ENCODE data around the gene SOX6.

The SOX6 gene

GRCh38 chr11:16124390-16124789 is 232.0 kb downstream of the SOX6 start:
- no peaks in the 10 kb centered on the region for H3K36me3 ChIP-seq (ENCODE audit: control insufficient read depth, insufficient read depth, low read length)
- no peak overlapping the region for H3K9ac ChIP-seq (ENCODE audit: low read length)

DNA sequence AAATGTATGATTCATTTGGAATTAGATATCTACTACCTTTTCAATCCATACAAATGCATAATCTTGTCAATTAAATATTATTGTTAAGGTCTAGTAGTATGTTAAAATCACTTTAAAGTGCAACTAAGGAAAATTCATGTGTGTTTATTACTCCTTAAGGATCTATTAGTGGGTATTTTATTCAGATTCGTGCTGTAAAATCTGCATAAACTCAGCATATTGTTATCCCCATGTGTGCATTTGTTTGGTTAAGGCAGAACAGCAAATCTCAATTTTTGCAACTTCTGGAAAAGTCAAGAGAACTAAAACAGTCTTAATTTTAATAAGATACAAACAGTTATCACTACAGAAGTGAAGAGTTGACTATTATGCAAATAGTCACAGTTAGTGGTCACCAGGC is 234.5 kb downstream of the SOX6 start:
- Histone ChIP-seq H3K9ac (ENCODE audit: low read length) (no peak overlapping the region), H3K9me3 (ENCODE audit: control insufficient read depth, insufficient read depth, low read depth, low read length) (no peaks in the 10 kb centered on the region), H3K36me3 (ENCODE audit: control insufficient read depth, insufficient read depth, low read length) (no peaks in the 10 kb centered on the region), H3K27ac (ENCODE audit: low read depth, low read length) (no peak overlapping the region), H3K27me3 (ENCODE audit: control insufficient read depth, insufficient read depth, low read length) (no peaks in the 10 kb centered on the region), H3K4me1 (ENCODE audit: control insufficient read depth, insufficient read depth, low read length) (peaks cover 3% of the 10 kb centered on the region; the same call in 1 of the 2 replicates), H3K4me3 (ENCODE audit: low read depth, low read length) (no peak overlapping the region)

More at GRCh38 chr11:16124390-16124789, 232.0 kb downstream of the SOX6 start:
- Histone ChIP-seq H3K27ac (ENCODE audit: low read depth, low read length) (no peak overlapping the region), H3K9me3 (ENCODE audit: control insufficient read depth, insufficient read depth, low read depth, low read length) (no peaks in the 10 kb centered on the region), H3K4me3 (ENCODE audit: low read depth, low read length) (no peak overlapping the region), H3K4me1 (ENCODE audit: control insufficient read depth, insufficient read depth, low read length) (peaks cover 3% of the 10 kb centered on the region; the same call in 1 of the 2 replicates), H3K27me3 (ENCODE audit: control insufficient read depth, insufficient read depth, low read length) (no peaks in the 10 kb centered on the region)

DNA sequence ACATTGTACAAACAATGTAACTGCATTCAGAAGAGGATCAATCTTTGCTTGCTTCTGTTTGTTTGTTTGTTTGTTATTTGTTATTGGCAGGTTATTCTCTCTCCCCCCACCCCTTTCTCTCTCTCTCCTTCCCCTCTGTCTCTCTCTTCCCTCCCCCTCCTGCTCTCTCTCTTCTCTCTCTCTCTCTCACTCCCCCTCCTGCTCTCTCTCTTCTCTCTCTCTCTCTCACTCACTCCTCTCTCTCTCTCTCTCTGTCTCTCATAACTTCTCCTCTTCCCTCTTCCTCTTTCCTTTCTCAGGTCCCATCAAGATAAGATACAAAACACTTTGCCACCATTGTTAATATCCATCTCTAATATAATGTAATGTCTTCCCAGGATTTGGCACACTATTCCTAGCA is 236.3 kb downstream of the SOX6 start:
- Histone ChIP-seq H3K9ac (ENCODE audit: low read length) (no peak overlapping the region), H3K27ac (ENCODE audit: low read depth, low read length) (no peak overlapping the region), H3K4me3 (ENCODE audit: low read depth, low read length) (no peak overlapping the region), H3K4me1 (ENCODE audit: control insufficient read depth, insufficient read depth, low read length) (no peaks in the 10 kb centered on the region), H3K27me3 (ENCODE audit: control insufficient read depth, insufficient read depth, low read length) (no peaks in the 10 kb centered on the region), H3K36me3 (ENCODE audit: control insufficient read depth, insufficient read depth, low read length) (no peaks in the 10 kb centered on the region), H3K9me3 (ENCODE audit: control insufficient read depth, insufficient read depth, low read depth, low read length) (no peaks in the 10 kb centered on the region)

- no peaks in the 10 kb centered on the region for H3K4me1 ChIP-seq (ENCODE audit: control insufficient read depth, insufficient read depth, low read length)
- H3K27ac ChIP-seq (ENCODE audit: low read depth, low read length) = no peak overlapping the region
- no peaks in the 10 kb centered on the region for H3K27me3 ChIP-seq (ENCODE audit: control insufficient read depth, insufficient read depth, low read length)
- H3K4me3 ChIP-seq (ENCODE audit: low read depth, low read length) = no peak overlapping the region
- H3K36me3 ChIP-seq (ENCODE audit: control insufficient read depth, insufficient read depth, low read length) = no peaks in the 10 kb centered on the region
- H3K9me3 ChIP-seq (ENCODE audit: control insufficient read depth, insufficient read depth, low read depth, low read length) = no peaks in the 10 kb centered on the region
- H3K9ac ChIP-seq (ENCODE audit: low read length) = no peak overlapping the region
Measured at GRCh38 chr11:16117989-16118756, 238.2 kb downstream of the SOX6 start.

- no peak overlapping the region for H3K27ac ChIP-seq (ENCODE audit: low read depth, low read length)
Measured at GRCh38 chr11:16114978-16115871, 241.1 kb downstream of the SOX6 start.

DNA sequence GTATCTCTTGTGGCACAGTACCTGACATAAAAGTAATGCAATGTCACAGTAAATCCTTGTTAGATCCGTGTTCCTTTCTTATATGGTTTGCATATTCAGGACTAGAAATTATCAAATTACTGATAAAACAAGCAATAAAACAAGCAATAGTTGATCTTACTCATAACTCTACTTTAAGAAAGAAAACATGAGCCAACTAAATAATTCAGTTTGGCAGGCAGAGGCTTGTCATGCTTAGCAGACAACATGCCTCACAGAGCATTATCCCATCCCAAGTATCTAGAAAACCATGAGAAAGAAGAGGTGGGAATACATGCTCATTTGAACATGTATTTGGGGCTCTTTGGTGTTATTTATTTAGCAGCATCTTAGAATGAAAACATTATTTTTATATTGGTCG is 241.9 kb downstream of the SOX6 start:
- Histone ChIP-seq H3K36me3 (ENCODE audit: control insufficient read depth, insufficient read depth, low read length) (no peaks in the 10 kb centered on the region), H3K27ac (ENCODE audit: low read depth, low read length) (no peak overlapping the region), H3K9me3 (ENCODE audit: control insufficient read depth, insufficient read depth, low read depth, low read length) (no peaks in the 10 kb centered on the region), H3K27me3 (ENCODE audit: control insufficient read depth, insufficient read depth, low read length) (no peaks in the 10 kb centered on the region), H3K4me3 (ENCODE audit: low read depth, low read length) (no peak overlapping the region), H3K9ac (ENCODE audit: low read length) (no peak overlapping the region), H3K4me1 (ENCODE audit: control insufficient read depth, insufficient read depth, low read length) (peaks cover 16% of the 10 kb centered on the region)

More at GRCh38 chr11:16114978-16115871, 241.1 kb downstream of the SOX6 start:
- no peaks in the 10 kb centered on the region for H3K27me3 ChIP-seq (ENCODE audit: control insufficient read depth, insufficient read depth, low read length)
- H3K36me3 ChIP-seq (ENCODE audit: control insufficient read depth, insufficient read depth, low read length) = no peaks in the 10 kb centered on the region
- H3K9me3 ChIP-seq (ENCODE audit: control insufficient read depth, insufficient read depth, low read depth, low read length) = no peaks in the 10 kb centered on the region
- H3K4me3 ChIP-seq (ENCODE audit: low read depth, low read length) = no peak overlapping the region
- no peak overlapping the region for H3K9ac ChIP-seq (ENCODE audit: low read length)
- peaks cover 16% of the 10 kb centered on the region for H3K4me1 ChIP-seq (ENCODE audit: control insufficient read depth, insufficient read depth, low read length)

GRCh38 chr11:16111690-16112089 is 244.7 kb downstream of the SOX6 start:
- H3K4me3 ChIP-seq (ENCODE audit: low read depth, low read length) = no peak overlapping the region

GRCh38 chr11:16110886-16111285 is 245.5 kb downstream of the SOX6 start:
- Histone ChIP-seq H3K27ac (ENCODE audit: low read depth, low read length) (no peak overlapping the region), H3K9me3 (ENCODE audit: control insufficient read depth, insufficient read depth, low read depth, low read length) (no peaks in the 10 kb centered on the region; the same call in 1 of the 2 replicates), H3K4me1 (ENCODE audit: control insufficient read depth, insufficient read depth, low read length) (peaks cover 16% of the 10 kb centered on the region), H3K27me3 (ENCODE audit: control insufficient read depth, insufficient read depth, low read length) (no peaks in the 10 kb centered on the region), H3K4me3 (ENCODE audit: low read depth, low read length) (no peak overlapping the region), H3K9ac (ENCODE audit: low read length) (no peak overlapping the region), H3K36me3 (ENCODE audit: control insufficient read depth, insufficient read depth, low read length) (no peaks in the 10 kb centered on the region)

More at GRCh38 chr11:16111690-16112089, 244.7 kb downstream of the SOX6 start:
- Histone ChIP-seq H3K27ac (ENCODE audit: low read depth, low read length) (no peak overlapping the region), H3K4me1 (ENCODE audit: control insufficient read depth, insufficient read depth, low read length) (peaks cover 16% of the 10 kb centered on the region), H3K9me3 (ENCODE audit: control insufficient read depth, insufficient read depth, low read depth, low read length) (no peaks in the 10 kb centered on the region; the same call in 1 of the 2 replicates), H3K27me3 (ENCODE audit: control insufficient read depth, insufficient read depth, low read length) (no peaks in the 10 kb centered on the region), H3K9ac (ENCODE audit: low read length) (no peak overlapping the region), H3K36me3 (ENCODE audit: control insufficient read depth, insufficient read depth, low read length) (no peaks in the 10 kb centered on the region)

GRCh38 chr11:16099343-16099900 is 256.9 kb downstream of the SOX6 start:
- H3K27me3 ChIP-seq (ENCODE audit: control insufficient read depth, insufficient read depth, low read length) = no peaks in the 10 kb centered on the region
- no peak overlapping the region for H3K27ac ChIP-seq (ENCODE audit: low read depth, low read length)
- no peaks in the 10 kb centered on the region for H3K9me3 ChIP-seq (ENCODE audit: control insufficient read depth, insufficient read depth, low read depth, low read length)
- H3K9ac ChIP-seq (ENCODE audit: low read length) = no peak overlapping the region
- H3K4me3 ChIP-seq (ENCODE audit: low read depth, low read length) = no peak overlapping the region
- H3K4me1 ChIP-seq (ENCODE audit: control insufficient read depth, insufficient read depth, low read length) = no peaks in the 10 kb centered on the region
- no peaks in the 10 kb centered on the region for H3K36me3 ChIP-seq (ENCODE audit: control insufficient read depth, insufficient read depth, low read length)

GRCh38 chr11:16098526-16099205 is 257.7 kb downstream of the SOX6 start:
- Histone ChIP-seq H3K4me1 (ENCODE audit: control insufficient read depth, insufficient read depth, low read length) (no peaks in the 10 kb centered on the region), H3K9ac (ENCODE audit: low read length) (no peak overlapping the region)

More at GRCh38 chr11:16098526-16099205, 257.7 kb downstream of the SOX6 start:
- no peaks in the 10 kb centered on the region for H3K9me3 ChIP-seq (ENCODE audit: control insufficient read depth, insufficient read depth, low read depth, low read length)
- no peaks in the 10 kb centered on the region for H3K27me3 ChIP-seq (ENCODE audit: control insufficient read depth, insufficient read depth, low read length)
- H3K4me3 ChIP-seq (ENCODE audit: low read depth, low read length) = no peak overlapping the region
- no peaks in the 10 kb centered on the region for H3K36me3 ChIP-seq (ENCODE audit: control insufficient read depth, insufficient read depth, low read length)
- no peak overlapping the region for H3K27ac ChIP-seq (ENCODE audit: low read depth, low read length)

All from HUES6 (cell line).